IMR-90 (cell line): Measurements from ENCODE around the gene RAB1B.
"Not testable (repeated sequence)": the region's sequence is repeated elsewhere in the genome, so short reads cannot be mapped to it uniquely, and the experiment has no call there.

Experiments used
- BHLHE40 ChIP-seq: fragments of 150-350 bp; IDR thresholded peaks from 2 replicates; pipeline ENCODE4 v1.6.1; 2016; ENCODE audit warnings: mild to moderate bottlenecking, low read depth, low read length
- CEBPB ChIP-seq: IDR thresholded peaks from 2 replicates; pipeline ENCODE4 v1.6.1; 2012; ENCODE audit warnings: low read depth, low read length, improper control_type of control experiment
- CTCF ChIP-seq: conservative IDR thresholded peaks from 2 replicates; pipeline ENCODE4 v1.5.1; 2012; ENCODE audit warnings: mild to moderate bottlenecking, low read depth, low read length, improper control_type of control experiment
- FOS ChIP-seq: fragments of 150-350 bp; IDR thresholded peaks from 2 replicates; pipeline ENCODE4 v1.6.1; 2016; ENCODE audit warnings: low read depth, low read length
- MAFK ChIP-seq: IDR thresholded peaks from 2 replicates; pipeline ENCODE4 v1.6.1; 2012; ENCODE audit warnings: low read depth, low read length, improper control_type of control experiment
- POLR2A ChIP-seq: IDR thresholded peaks from 2 replicates; pipeline ENCODE4 v1.6.1; 2012; ENCODE audit warnings: mild to moderate bottlenecking, low read depth, low read length
- SMC3 ChIP-seq: fragments of 150-350 bp; IDR thresholded peaks from 2 replicates; pipeline ENCODE4 v1.6.1; 2016; ENCODE audit warnings: low read depth, mild to moderate bottlenecking, antibody characterized with exemption, low read length, moderate library complexity

GRCh38 chr11:66277064-66277463 is 8.6 kb downstream of the RAB1B start:
- not testable (repeated sequence) for TF ChIP-seq CTCF, MAFK, FOS, POLR2A, CEBPB, SMC3, BHLHE40
